HL-60 (cell line): Measurements from ENCODE around the gene DDIAS.
"Not testable (repeated sequence)": the region's sequence is repeated elsewhere in the genome, so short reads cannot be mapped to it uniquely, and the experiment has no call there.

ENCODE experiments used
- DNase-seq, 2 experiments: peaks; one replicate each; pipeline ENCODE4 v3.0.0-alpha.2; 2010 to 2020; ENCODE audit warnings: low read depth in 1 of 2, low spot score in 1 of 2
- H3K27ac ChIP-seq: fragments of 250-450 bp; sonication (Bioruptor Pico); replicated peaks from 2 replicates; pipeline ENCODE4 v1.5.1; 2020; ENCODE audit warnings: mild to moderate bottlenecking, moderate library complexity
- H3K27me3 ChIP-seq: fragments of 250-450 bp; sonication (Bioruptor Pico); 2 replicates; pipeline ENCODE4 v1.5.1; 2021; ENCODE audit warnings: mild to moderate bottlenecking, moderate library complexity; ENCODE audit not compliant: insufficient read depth, poor library complexity, severe bottlenecking
- H3K4me3 ChIP-seq: replicated peaks from 2 replicates; pipeline ENCODE4 v1.5.1; 2011; ENCODE audit warnings: mild to moderate bottlenecking, control low read depth, low read length; ENCODE audit not compliant: insufficient read depth
- GABPA ChIP-seq: IDR thresholded peaks from 2 replicates; pipeline ENCODE4 v1.6.1; 2012; ENCODE audit warnings: low read depth
- POLR2AphosphoS5 ChIP-seq: IDR thresholded peaks from 2 replicates; pipeline ENCODE4 v1.6.1; 2012; ENCODE audit warnings: low read depth
- SPI1 ChIP-seq: IDR thresholded peaks from 2 replicates; pipeline ENCODE4 v1.6.1; 2012; ENCODE audit warnings: low read depth, mild to moderate bottlenecking, borderline replicate concordance
- TF ChIP-seq, protein P1 (sequence below): IDR thresholded peaks from 2 replicates; pipeline ENCODE4 v1.6.1; 2012; ENCODE audit warnings: low read depth; ENCODE audit not compliant: insufficient replicate concordance
- TF ChIP-seq, protein P2 (sequence below): IDR thresholded peaks from one replicate; pipeline ENCODE4 v1.5.1; 2011; ENCODE audit warnings: low read length, control low read depth, inconsistent platforms; ENCODE audit not compliant: insufficient read depth

DDIAS gene

DNA sequence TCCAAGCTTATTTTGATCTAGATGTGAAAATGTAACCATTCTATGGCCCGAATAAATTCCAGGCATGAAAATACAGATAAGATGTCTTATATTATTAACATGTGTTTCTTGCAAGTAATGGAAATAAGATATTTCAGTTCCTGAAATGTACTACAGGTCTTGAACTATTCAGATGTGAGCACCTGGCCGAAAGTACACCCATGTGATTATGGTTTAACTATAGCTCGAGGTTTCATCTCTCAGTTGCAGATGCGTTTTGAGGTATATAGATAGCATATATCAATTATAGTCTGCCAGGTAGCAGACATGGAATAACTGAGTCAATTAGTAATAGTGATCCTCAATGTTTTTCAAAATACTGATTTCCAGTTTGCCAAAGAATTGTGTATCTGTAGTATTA lies 68.3 kb downstream of the DDIAS start:
- no peak for TF ChIP-seq GABPA
- TF ChIP-seq POLR2AphosphoS5 = no peak
- TF ChIP-seq, protein P1, sequence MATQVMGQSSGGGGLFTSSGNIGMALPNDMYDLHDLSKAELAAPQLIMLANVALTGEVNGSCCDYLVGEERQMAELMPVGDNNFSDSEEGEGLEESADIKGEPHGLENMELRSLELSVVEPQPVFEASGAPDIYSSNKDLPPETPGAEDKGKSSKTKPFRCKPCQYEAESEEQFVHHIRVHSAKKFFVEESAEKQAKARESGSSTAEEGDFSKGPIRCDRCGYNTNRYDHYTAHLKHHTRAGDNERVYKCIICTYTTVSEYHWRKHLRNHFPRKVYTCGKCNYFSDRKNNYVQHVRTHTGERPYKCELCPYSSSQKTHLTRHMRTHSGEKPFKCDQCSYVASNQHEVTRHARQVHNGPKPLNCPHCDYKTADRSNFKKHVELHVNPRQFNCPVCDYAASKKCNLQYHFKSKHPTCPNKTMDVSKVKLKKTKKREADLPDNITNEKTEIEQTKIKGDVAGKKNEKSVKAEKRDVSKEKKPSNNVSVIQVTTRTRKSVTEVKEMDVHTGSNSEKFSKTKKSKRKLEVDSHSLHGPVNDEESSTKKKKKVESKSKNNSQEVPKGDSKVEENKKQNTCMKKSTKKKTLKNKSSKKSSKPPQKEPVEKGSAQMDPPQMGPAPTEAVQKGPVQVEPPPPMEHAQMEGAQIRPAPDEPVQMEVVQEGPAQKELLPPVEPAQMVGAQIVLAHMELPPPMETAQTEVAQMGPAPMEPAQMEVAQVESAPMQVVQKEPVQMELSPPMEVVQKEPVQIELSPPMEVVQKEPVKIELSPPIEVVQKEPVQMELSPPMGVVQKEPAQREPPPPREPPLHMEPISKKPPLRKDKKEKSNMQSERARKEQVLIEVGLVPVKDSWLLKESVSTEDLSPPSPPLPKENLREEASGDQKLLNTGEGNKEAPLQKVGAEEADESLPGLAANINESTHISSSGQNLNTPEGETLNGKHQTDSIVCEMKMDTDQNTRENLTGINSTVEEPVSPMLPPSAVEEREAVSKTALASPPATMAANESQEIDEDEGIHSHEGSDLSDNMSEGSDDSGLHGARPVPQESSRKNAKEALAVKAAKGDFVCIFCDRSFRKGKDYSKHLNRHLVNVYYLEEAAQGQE = no peak
- TF ChIP-seq, protein P2, sequence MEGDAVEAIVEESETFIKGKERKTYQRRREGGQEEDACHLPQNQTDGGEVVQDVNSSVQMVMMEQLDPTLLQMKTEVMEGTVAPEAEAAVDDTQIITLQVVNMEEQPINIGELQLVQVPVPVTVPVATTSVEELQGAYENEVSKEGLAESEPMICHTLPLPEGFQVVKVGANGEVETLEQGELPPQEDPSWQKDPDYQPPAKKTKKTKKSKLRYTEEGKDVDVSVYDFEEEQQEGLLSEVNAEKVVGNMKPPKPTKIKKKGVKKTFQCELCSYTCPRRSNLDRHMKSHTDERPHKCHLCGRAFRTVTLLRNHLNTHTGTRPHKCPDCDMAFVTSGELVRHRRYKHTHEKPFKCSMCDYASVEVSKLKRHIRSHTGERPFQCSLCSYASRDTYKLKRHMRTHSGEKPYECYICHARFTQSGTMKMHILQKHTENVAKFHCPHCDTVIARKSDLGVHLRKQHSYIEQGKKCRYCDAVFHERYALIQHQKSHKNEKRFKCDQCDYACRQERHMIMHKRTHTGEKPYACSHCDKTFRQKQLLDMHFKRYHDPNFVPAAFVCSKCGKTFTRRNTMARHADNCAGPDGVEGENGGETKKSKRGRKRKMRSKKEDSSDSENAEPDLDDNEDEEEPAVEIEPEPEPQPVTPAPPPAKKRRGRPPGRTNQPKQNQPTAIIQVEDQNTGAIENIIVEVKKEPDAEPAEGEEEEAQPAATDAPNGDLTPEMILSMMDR = no peak
- no peak for TF ChIP-seq SPI1
- Histone ChIP-seq H3K4me3 (no peak overlapping the region), H3K27ac (no peak overlapping the region), H3K27me3 (no peaks in the 10 kb centered on the region)
- DNase-seq = no peak

DNA sequence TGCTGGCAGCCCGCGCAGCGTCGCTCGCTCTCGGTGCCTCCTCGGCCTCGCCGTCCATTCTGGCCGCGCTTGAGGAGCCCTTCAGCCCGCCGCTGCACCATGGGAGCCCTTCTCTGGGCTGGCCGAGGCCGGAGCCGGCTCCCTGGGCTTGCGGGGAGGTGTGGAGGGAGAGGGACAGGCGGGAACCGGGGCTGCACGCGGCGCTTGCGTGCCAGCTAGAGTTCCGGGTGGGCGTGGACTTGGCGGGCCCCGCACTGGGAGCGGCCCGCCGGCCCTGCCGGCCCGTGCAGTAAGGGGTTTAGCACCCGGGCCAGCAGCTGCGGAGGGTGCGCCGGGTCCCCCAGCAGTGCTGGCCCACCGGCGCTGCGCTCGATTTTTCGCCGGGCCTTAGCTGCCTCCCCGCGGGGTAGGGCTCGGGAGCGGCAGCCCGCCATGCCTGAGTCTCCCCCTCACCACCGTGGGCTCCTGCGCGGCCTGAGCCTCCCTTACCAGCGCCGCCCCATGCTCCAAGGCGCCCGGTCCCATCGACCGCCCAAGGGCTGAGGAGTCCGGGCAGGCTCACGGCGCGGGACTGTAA lies 69.1 kb downstream of the DDIAS start:
- H3K27ac ChIP-seq, H3K27me3 ChIP-seq, DNase-seq, H3K4me3 ChIP-seq: not testable (repeated sequence)

DNA sequence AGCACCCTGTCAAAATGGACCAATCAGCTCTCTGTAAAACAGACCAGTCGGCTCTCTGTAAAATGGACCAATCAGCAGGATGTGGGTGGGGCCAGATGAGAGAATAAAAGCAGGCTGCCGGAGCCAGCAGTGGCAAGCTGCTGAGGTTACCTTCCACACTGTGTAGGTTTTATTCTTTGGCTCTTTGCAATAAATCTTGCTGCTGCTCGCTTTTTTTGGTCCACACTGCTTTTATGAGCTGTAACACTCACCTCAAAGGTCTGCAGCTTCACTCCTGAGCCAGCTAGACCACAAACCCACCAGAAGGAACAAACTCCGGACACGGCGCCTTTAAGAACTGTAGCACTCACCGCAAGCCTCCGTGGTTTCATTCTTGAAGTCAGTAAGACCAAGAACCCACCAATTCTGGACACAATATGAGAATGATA lies 70.0 kb downstream of the DDIAS start:
- H3K27me3 ChIP-seq, H3K27ac ChIP-seq, H3K4me3 ChIP-seq: not testable (repeated sequence)
- DNase-seq = peak in 1 of 2 experiments; percentile 31

DNA sequence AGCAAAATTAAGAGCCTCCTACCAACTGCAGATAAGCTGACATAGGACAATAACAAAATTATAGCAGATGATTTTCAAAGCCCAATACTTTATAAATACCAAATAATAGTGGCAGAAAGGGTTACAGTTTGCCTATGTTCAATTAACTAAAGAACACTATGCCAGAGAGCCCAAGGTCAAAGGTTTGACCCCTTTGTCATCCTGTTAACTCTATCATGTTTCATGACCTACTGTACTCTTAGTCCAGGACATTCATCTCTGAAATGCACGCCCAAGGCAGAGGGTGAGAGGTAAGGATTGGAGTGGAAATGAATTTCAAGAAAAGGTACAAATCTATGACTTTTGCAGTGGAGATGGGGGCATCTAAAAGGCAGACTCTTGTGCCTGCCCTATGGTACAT lies 70.6 kb downstream of the DDIAS start:
- no peak overlapping the region for H3K27ac ChIP-seq
- H3K27me3 ChIP-seq = no peaks in the 10 kb centered on the region
- DNase-seq = no peak
- TF ChIP-seq SPI1 = no peak
- TF ChIP-seq, protein P2 = no peak
- TF ChIP-seq, protein P1 = no peak
- TF ChIP-seq GABPA = no peak
- no peak for TF ChIP-seq POLR2AphosphoS5
- H3K4me3 ChIP-seq = no peak overlapping the region

DNA sequence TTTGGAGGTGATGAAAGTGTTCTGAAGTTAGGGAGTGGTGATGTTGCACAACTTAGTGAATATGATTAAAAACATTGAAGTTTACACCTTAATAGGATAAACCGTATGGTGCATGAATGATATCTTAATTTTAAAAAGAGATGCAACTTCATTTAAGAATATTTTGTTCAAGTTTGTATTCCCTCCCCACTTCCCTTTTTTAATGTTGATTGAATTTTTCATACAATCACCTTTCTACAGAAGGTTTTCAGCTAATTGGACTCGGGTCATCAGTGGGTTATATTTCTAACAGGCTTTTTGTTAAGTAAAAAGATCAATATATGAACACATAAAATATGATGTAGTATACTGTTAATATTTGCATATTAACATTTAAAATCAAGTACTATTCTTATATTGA lies 72.6 kb downstream of the DDIAS start:
- no peaks in the 10 kb centered on the region for H3K27me3 ChIP-seq
- H3K27ac ChIP-seq = no peak overlapping the region
- TF ChIP-seq GABPA (no peak), SPI1 (peak; percentile 67)
- TF ChIP-seq, protein P2 = no peak
- TF ChIP-seq, protein P1 = no peak
- no peak for DNase-seq
- no peak overlapping the region for H3K4me3 ChIP-seq
